HUDEP-2 (cell line): ENCODE data around the gene CBFA2T3.
"Not testable (repeated sequence)": the region's sequence is repeated elsewhere in the genome, so short reads cannot be mapped to it uniquely, and the experiment has no call there.

Experiments used
- DNase-seq, 76 experiments: peaks; one replicate each; lab custom pipeline; 2025; ENCODE audit not compliant: unreplicated experiment in 76 of 76; lab: John Stamatoyannopoulos, UW

The CBFA2T3 gene

DNA sequence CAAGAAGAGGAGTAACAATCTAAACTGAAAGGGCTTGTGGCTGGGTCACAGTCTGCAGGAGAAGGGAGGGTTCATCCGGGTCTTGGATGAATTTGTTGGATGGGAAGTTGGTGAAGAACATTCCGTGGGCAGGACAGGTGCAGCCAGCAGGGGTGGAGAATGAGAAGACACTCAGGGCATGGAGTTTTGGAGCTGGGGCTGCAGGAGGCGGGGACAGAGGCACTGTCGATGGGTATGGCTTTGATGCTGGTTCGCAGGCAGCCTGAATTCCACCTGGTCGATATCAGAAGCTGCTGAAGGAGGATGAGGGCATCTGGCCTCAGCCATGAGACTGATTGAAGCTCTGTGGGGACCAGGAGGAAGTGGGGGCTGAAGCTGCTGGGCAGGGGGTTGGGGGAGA lies 36.1 kb upstream of the CBFA2T3 start:
- no peak for DNase-seq

- no peak for DNase-seq
Measured at GRCh38 chr16:89012622-89012995, 35.6 kb upstream of the CBFA2T3 start.

- DNase-seq = no peak
Measured at GRCh38 chr16:89011909-89012621, 35.1 kb upstream of the CBFA2T3 start.

GRCh38 chr16:89010210-89010925 lies 33.4 kb upstream of the CBFA2T3 start:
- DNase-seq = no peak

DNA sequence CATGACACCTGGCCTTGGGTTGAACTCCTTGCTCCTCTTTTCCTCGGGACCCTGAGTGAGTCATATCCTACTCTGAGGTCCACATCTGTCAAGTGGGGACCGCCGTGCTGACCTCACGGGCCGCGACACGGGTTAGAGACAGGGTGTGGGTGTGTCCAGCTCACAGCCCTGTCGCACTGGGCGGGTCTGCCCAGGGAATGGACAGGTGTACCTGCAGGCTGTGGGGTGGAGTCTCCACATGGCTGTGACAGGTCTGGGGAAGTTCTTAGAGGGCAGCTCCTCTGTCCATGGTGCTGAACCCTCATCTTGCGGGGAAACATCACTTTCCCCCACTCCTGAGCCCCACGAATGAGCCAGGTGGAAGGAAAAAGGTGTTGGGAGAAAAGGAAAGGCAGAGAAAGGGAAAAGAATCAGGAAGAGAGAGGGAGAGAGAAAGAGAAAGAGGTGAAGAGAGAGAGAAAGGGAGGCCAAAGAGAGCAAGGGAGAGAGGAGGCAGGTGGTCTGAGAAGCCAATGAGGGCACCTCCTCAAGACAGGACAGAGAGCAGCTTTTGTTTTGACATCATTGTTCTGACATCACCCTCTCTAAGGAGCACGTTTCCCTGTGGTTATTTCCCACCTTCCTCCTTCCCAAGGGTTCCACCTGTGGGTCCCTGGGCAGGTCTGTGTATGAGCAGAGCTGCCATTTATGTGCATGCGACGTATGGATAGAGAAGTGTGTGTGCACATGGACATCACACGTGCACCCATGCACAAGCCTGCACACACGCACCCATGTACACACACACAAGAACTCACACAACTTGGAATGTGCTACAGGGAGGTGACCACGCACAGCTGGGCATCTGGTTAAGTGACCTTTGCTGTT lies 32.6 kb upstream of the CBFA2T3 start:
- peak in 6 of 76 experiments; percentile 10 to 22 (median 20) for DNase-seq

DNA sequence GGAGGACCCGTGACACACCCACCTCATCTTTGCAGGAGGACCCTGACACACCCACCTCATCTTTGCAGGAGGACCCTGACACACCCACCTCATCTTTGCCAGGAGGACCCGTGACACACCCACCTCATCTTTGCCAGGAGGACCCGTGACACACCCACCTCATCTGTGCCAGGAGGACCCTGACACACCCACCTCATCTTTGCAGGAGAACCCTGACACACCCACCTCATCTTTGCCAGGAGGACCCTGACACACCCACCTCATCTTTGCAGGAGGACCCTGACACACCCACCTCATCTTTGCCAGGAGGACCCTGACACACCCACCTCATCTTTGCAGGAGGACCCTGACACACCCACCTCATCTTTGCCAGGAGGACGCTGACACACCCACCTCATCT lies 31.8 kb upstream of the CBFA2T3 start:
- DNase-seq = not testable (repeated sequence)

DNA sequence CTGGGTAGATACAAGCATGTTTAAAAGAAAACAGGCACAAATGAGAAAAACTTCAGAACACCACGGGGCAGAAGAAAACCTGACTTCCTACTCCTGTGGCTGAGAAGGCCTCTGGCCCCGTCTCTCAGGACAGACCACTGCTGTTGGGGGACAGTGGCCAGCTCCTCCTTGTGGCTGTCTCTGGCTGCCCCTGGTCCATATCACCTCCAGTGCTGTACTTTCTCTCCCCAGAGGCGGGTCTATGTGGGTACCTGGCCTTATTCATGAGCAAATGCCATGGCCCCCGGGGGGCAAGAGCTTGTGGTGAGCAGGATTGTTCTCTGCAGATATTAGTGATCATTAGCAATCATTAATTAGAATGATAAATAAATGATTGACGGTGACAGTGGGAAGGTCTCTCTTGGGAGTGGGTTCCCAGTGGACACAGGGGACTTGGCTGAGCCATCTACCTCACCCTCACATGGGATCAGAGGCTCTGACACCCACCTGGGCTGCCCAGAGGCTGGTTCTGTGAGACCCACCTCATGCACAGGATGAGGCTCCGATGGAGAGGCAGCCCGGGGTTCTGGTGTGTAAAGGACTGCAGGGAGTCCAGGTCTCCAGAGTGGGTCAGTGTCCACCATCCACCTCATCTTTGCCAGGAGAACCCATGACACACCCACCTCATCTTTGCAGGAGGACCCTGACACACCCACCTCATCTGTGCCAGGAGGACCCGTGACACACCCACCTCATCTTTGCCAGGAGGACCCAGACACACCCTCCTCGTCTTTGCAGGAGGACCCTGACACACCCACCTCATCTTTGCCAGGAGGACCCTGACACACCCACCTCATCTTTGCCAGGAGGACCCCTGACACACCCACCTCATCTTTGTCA lies 30.6 kb upstream of the CBFA2T3 start:
- peak in 1 of 76 experiments; percentile 19 for DNase-seq

- no peak for DNase-seq
Measured at GRCh38 chr16:89006036-89006752, 29.2 kb upstream of the CBFA2T3 start.

DNA sequence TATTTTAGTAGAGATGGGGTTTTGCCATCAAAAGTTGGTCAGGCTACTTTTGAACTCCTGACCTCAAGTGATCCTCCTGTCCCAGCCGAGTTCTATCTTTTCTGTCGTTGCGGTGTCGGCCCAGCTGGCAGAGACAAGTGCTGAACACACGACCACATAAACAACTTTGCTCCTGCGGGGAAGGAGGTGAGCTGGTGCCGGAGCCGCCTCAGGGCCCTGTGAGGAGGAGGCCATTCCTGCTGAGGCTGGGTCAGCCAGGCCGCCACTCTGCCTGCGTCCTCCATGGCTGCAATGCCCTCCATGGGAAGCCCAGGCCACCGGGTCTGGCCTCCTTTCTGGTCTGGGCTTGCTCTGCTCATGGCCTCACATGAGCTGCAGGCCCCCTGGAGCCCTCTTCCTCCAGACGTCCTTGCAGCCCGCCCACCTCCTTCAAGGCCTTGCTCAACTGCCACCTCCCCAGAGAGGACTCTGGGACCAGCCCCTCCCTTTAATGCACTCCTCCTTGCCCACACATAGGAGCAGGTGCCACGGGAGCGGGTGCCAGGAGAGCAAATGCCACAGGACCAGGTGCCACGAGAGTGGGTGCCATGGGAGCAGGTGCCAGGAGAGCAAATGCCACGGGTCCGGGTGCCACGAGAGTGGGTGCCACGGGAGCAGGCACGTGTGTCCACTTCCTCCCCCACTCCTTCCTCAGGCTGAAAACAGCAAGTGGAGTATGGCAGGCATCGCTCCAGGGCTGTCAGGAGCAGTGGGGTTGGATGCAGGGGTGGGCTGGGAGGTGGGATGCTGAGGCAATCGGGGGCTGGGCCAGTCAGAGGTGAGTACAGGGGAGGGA lies 28.4 kb upstream of the CBFA2T3 start:
- DNase-seq = no peak

GRCh38 chr16:89004209-89004831 lies 27.3 kb upstream of the CBFA2T3 start:
- DNase-seq = peak in 75 of 76 experiments; percentile 72 to 97 (median 94)

GRCh38 chr16:89003831-89004208 lies 26.8 kb upstream of the CBFA2T3 start:
- peak in 41 of 76 experiments; percentile 34 to 92 (median 64) for DNase-seq

- DNase-seq = peak in 50 of 76 experiments; percentile 11 to 77 (median 57)
Measured at GRCh38 chr16:89002851-89003830, 26.1 kb upstream of the CBFA2T3 start.

- not testable (repeated sequence) for DNase-seq
Measured at GRCh38 chr16:89002081-89002480, 25.1 kb upstream of the CBFA2T3 start.

GRCh38 chr16:89001117-89002027 lies 24.4 kb upstream of the CBFA2T3 start:
- DNase-seq = no peak

- DNase-seq = no peak
Measured at GRCh38 chr16:89000207-89000959, 23.4 kb upstream of the CBFA2T3 start.
